Left lobe of liver (tissue), 2 donors: ENCODE data around the gene MTCH2. TPM values are rescaled to one million over a fixed set of nuclear protein-coding genes. Genes with fewer than 3 reads are reported as not detected.

ENCODE experiments used
- ATAC-seq: fragments of 200-7000 bp; cut with Tn5 transposase; one replicate; pipeline ENCODE4 v1.9.1; 2020; ENCODE audit warnings: mild to moderate bottlenecking, moderate library complexity
- DNase-seq: peaks from one replicate; pipeline ENCODE4 v3.0.0-alpha.2; 2020; ENCODE audit warnings: low spot score
- total RNA-seq: library from RNA; stranded (reverse); gene quantifications from one replicate; pipeline ENCODE4 v1.2.1, GENCODE V29; 2021
- donor health status: DM: no; HTN: no; CAD: no; lungs with moderate emphysema.
- donor health status: DM: no; HTN: yes; CAD: no.

MTCH2 gene
- total RNA-seq, 1 donor from 2014 or later, result 150 TPM

GRCh38 chr11:47591764-47592163 is 50.6 kb downstream of the MTCH2 start:
- DNase-seq (no peak), ATAC-seq (no peak)

GRCh38 chr11:47589977-47590861 is 52.1 kb downstream of the MTCH2 start:
- DNase-seq, result no peak
- ATAC-seq, result no peak

DNA sequence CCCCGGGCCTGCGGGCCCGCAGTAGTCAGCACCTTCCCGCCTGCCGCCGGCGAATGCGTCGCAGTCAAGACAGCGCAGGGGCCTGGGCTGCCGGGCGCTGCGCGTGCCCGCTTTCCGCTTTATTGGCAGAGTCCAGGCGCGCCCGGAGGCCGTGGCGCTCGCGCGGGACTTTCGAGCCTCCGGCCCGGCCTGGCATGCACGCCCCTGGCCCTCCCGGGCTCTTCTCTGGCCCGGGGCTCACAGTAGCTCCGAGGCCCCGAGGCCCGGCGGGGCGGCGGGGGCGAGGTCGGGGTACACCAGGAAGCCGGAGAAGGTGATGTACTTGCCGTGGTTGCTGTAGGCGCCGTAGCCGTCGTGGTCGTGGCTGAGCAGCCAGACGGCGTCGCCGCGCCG is 52.8 kb downstream of the MTCH2 start:
- ATAC-seq (no peak), DNase-seq (no peak)

- DNase-seq (no peak), ATAC-seq (no peak)
Observed at GRCh38 chr11:47589118-47589517, 53.2 kb downstream of the MTCH2 start.

DNA sequence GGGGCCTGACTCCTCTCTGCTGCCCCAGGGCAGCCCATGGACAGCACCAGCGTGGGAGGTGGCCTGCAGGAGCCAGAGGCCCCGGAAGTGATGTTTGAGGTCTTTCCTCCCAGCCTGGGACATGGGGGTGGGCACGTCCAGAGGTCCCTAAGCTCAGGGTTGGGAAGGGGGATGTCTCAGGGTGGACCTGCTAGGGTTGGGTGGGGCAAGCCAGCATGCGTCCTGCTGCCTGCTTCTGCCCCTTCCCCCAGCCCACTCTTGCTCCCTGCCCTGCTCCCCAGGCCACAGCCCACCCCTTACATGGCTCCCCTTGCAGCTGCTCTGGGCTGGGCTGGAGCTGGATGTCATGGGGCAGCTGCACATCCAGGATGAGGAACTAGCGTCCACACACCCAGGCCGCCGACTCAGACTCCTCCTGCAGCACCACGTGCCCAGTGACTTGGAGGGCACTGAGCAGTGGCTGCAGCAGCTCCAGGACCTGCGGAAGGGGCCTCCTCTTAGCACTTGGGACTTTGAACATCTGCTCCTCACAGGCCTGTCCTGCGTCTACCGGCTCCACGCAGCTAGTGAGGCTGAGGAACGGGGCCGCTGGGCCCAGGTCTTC is 54.5 kb downstream of the MTCH2 start:
- ATAC-seq, result peak; percentile 45
- no peak for DNase-seq

DNA sequence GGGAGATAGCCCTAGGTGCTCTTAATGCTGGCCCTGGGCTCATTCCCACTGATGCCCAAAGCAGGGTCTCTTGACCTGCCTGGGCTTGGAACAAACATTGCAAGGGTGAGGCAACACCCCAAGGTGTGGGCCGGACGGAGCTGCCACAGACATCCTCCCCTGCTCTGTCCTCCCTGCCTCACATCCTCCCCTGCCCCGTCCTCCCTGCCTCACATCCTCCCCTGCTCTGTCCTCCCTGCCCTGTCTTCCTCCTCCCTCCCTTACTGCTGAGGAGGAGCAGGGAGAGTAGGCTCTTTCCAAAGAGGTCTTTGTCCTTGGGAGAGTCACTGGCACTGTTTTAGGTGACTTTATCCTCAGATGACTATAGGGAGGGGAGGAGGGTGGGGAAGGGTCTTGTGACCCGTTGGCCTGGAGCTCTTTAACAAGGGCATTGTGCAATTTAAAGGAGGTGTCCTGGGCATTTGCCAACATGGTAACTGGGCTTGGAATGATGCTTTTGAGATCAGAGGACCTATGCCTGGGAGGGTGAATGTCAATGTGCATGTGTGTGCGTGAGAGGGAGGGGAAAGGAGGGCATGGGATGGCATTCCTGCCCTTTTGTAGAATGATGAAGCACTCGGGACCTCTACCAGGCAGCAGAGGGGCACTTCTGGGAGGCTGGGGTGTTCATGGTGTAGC is 55.2 kb downstream of the MTCH2 start:
- DNase-seq, result no peak
- peak; percentile 47 for ATAC-seq

DNA sequence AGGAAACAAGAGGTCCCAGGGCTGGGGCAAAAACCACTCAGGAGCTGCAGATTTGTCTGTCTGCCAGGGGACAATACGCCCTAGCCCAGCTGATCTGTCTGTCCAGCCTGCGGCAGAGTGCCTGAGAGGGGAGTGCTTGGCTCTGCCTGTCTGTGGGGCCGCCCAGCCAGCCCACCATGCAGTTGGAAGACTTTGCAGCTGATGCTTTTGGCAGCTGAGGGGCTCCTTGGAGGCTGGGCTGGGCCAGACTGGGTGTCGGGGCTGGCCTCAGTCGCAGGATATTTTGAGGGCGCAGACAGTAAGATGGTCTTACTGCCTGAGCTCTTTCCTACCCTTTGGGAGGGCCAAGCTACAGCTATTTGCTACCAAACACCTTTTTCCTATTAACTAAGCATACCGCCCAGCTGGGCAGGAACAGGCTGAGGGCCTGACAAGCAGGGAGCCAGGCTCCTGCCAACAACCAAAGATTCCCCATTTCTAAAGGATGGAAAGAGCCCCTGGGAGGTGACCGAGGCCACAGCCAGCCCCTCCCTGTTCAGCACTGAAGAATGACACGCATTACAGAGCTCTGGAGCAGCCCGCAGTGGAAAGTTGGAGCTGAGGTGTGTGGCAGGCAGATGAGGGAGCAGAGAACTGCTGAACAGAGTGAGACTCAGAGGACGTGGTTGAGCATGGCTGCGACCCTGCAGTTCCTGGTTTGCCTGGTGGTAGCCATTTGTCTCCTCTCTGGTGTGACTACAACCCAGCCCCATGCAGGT is 56.1 kb downstream of the MTCH2 start, which contains the start of gene FAM180B:
FAM180B (plus strand) TSS at position 581 of the 758 bp plus-strand sequence; CDS start at position 672, 91 bp downstream.
- ATAC-seq, result peak; percentile 6

DNA sequence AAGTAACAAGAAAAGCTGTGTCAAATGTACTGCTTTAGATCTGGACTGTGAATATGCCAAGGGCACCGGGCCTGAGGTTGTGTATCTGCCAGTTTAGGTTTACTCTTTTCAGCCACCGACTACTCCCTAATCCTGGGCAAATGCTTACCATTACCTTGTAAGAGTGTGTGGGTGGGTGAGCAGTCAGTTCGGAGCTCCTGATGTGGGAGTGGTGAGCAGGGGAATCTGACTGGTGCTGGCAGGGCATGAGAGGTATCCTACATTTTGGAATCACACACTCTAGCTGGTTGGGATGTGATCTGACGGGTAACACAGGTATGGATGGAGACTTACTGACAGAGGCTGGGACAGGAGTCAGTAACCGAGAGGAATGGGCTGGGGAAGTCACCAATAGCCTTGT is 58.5 kb downstream of the MTCH2 start:
- DNase-seq (no peak), ATAC-seq (no peak)

More for the DNA sequence above, 56.1 kb downstream of the MTCH2 start, which contains the start of gene FAM180B:
- no peak for DNase-seq

DNA sequence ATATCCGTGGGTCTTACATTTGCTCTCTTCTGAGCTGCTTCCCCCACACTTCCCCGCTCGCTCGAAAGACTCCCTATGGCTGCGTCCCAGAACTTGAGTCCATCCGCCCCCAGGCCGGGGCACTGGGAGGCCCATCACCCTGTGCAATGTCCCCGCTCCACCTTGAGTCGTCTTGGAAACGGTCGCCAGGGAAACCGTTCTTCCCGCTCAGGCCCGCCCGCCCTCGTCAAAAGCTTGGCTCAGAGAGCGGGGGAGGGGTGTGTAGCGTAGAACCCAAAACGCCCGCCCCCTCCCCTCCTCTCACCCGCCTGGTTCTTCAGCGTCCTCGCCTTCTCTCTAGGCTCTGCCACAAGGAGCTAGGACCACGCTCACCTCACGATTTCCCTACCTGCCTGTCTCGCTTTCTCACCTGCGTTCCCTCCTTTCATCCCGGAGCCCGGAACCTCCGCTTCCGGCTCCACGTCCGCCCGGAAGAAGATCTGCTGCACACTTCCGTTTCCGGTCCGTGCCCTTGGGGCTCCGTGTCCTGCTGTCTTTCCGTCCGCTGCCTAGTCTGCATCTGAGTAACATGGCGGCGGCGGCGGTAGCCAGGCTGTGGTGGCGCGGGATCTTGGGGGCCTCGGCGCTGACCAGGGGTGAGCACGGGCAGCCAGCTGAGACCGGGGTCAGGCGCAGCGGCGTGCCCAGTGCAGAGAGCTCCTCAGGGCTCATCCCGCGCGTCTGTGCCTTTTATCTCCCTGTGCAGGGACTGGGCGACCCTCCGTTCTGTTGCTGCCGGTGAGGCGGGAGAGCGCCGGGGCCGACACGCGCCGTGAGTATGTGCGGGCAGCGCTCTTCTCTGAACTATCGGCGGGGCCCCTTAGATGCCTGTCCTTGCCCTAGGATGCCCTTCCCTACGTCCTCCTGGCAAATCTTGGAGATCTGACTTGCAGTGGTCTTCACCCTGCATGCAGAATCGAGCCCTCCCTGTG is 63.5 kb downstream of the MTCH2 start, which contains the start of the genes KBTBD4 and NDUFS3:
KBTBD4 (minus strand) TSS at position 447 of the 971 bp plus-strand sequence; CDS start at position 428, 19 bp downstream.
NDUFS3 (plus strand) TSS at position 551 of the 971 bp plus-strand sequence; CDS start at position 569, 18 bp downstream.
- DNase-seq (peak; percentile 90), ATAC-seq (peak; percentile 96)

GRCh38 chr11:47577460-47578041 is 64.8 kb downstream of the MTCH2 start:
- ATAC-seq, result no peak
- no peak for DNase-seq

GRCh38 chr11:47573321-47573720 is 69.0 kb downstream of the MTCH2 start:
- ATAC-seq (peak; percentile 73), DNase-seq (peak; percentile 60)

DNA sequence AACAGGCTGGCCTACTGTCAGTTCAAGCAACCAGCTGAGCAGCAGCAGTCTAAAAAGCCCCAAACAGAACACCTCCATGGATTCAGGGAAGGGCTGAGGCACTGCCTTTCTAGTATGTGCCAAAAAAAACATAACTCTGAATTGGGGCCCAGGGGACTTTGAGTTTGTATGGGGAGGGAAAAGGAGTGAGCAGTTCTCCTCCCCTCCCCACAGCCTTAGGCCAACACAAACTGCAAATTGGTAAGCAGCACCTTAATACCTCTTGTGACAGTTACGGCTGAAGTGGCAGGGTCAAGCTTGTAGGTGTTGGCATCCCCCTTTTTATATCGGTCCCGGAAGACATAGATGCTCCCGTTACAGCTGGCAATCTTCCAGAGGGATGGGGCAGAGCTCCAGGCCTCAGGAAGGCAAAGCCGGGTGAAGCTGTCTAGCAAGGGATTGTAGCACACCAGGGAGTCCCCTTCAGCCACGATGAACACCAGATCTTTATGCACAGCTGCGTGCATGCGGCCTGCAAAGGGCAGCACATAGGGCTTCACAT is 69.6 kb downstream of the MTCH2 start:
- ATAC-seq, result peak; percentile 91
- DNase-seq, result peak; percentile 72

- ATAC-seq, result no peak
- DNase-seq, result no peak
Observed at GRCh38 chr11:47571895-47572294, 70.5 kb downstream of the MTCH2 start.

DNA sequence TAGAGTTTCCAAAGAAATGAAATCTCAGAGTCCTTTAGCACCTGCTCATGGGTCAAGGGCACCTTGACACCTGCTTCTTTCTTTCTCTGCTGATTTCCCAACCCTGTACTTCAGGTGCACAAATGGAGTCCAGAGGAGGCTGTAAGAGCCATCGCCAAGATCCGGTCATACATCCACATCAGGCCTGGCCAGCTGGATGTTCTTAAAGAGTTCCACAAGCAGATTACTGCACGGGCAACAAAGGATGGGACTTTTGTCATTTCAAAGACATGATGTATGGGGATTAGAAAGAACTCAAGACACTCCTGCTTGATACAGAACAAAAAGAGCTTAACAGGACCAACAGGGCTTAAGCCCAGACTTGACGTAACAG is 71.0 kb downstream of the MTCH2 start:
- ATAC-seq, result no peak

GRCh38 chr11:47570651-47571356 is 71.6 kb downstream of the MTCH2 start:
- DNase-seq, result no peak
- no peak for ATAC-seq

More for the DNA sequence above, 71.0 kb downstream of the MTCH2 start:
- no peak for DNase-seq

- no peak for ATAC-seq
Observed at GRCh38 chr11:47569646-47570045, 72.7 kb downstream of the MTCH2 start.

More at GRCh38 chr11:47569646-47570045, 72.7 kb downstream of the MTCH2 start:
- DNase-seq, result no peak
